H1 (cell line): ENCODE data around the gene SLC31A2. TPM values are rescaled to one million over a fixed set of nuclear protein-coding genes. Genes with fewer than 3 reads are reported as not detected.

ENCODE experiments used
- CBX5 ChIP-seq: fragments of 300-800, 300-1000 bp; sonication (generic); IDR thresholded peaks from 2 replicates; pipeline ENCODE4 v1.7.1; 2016; ENCODE audit warnings: antibody characterized with exemption, low read length, low read depth
- CHD2 ChIP-seq: IDR thresholded peaks from 2 replicates; pipeline ENCODE4 v1.6.1; 2012; ENCODE audit warnings: low read length, improper control_type of control experiment
- JUN ChIP-seq: IDR thresholded peaks from 2 replicates; pipeline ENCODE4 v1.6.1; 2011; ENCODE audit warnings: low read depth, mild to moderate bottlenecking, improper control_type of control experiment, low read length
- MAFK ChIP-seq: IDR thresholded peaks from 2 replicates; pipeline ENCODE4 v1.6.1; 2012; ENCODE audit warnings: low read depth, mild to moderate bottlenecking, improper control_type of control experiment, low read length
- NANOG ChIP-seq: IDR thresholded peaks from 2 replicates; pipeline ENCODE4 v1.6.1; 2011; ENCODE audit warnings: low read length, low read depth, mild to moderate bottlenecking, inconsistent platforms; ENCODE audit not compliant: insufficient read depth, poor library complexity, severe bottlenecking
- YY1 ChIP-seq: IDR thresholded peaks from 2 replicates; pipeline ENCODE4 v1.6.1; 2011; ENCODE audit warnings: low read depth, mild to moderate bottlenecking, low read length
- polyA plus RNA-seq, 7 experiments: library from polyadenylated mRNA; depleted of rRNA in 3 of 7; stranded (reverse) in 5 of 7; unstranded in 2 of 7; fragments of >200 nt in 5 of 7; fragments of 200-250 nt in 2 of 7; gene quantifications; 1 replicate in 5 of 7; 2 replicates in 1 of 7; 4 replicates in 1 of 7; pipeline versions ENCODE4 v1.2.1 to v1.2.3, GENCODE V29; 2011 to 2013; ENCODE audit warnings: missing spikeins in 2 of 7, mixed read lengths in 2 of 7
- total RNA-seq: library from RNA; stranded (reverse); fragmentation: NEBNext Ultra II Directional; extraction: Animal tissue kit (Norgen Biotek cat#: 25700); gene quantifications from 2 replicates; pipeline ENCODE4 v1.2.1, GENCODE V29; 2021
- TF ChIP-seq, protein P1 (sequence below): fragments of 300-600 bp; sonication (generic); IDR thresholded peaks from 2 replicates; pipeline ENCODE4 v1.7.1; 2012; ENCODE audit warnings: low read length, moderate library complexity, mild to moderate bottlenecking, inconsistent platforms; ENCODE audit not compliant: insufficient replicate concordance

Gene SLC31A2
- total and polyA plus RNA-seq, 2 of the 8 experiments (the other 6 are each of a cell fraction or from before 2014, with no cell fraction given), result 2.0 to 2.9 TPM

DNA sequence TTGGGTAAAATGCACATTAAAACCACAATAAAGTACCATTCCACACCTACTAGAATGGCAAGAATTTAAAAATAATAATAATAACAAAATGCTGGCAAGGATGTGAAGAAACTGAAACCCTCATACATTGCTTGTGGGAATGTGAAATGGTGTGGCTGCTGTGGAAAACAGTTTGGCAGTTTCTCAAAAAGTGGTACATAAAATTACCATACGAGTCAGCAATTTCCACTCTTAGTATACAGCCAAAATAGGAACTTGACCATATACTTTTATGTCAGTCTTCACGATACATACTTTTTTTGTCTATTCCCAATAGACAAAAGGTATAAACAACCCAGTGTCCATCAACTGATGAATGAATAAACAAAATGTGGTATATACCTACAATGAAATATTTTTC is 54.6 kb downstream of the SLC31A2 start (continued):
- TF ChIP-seq, protein P1, sequence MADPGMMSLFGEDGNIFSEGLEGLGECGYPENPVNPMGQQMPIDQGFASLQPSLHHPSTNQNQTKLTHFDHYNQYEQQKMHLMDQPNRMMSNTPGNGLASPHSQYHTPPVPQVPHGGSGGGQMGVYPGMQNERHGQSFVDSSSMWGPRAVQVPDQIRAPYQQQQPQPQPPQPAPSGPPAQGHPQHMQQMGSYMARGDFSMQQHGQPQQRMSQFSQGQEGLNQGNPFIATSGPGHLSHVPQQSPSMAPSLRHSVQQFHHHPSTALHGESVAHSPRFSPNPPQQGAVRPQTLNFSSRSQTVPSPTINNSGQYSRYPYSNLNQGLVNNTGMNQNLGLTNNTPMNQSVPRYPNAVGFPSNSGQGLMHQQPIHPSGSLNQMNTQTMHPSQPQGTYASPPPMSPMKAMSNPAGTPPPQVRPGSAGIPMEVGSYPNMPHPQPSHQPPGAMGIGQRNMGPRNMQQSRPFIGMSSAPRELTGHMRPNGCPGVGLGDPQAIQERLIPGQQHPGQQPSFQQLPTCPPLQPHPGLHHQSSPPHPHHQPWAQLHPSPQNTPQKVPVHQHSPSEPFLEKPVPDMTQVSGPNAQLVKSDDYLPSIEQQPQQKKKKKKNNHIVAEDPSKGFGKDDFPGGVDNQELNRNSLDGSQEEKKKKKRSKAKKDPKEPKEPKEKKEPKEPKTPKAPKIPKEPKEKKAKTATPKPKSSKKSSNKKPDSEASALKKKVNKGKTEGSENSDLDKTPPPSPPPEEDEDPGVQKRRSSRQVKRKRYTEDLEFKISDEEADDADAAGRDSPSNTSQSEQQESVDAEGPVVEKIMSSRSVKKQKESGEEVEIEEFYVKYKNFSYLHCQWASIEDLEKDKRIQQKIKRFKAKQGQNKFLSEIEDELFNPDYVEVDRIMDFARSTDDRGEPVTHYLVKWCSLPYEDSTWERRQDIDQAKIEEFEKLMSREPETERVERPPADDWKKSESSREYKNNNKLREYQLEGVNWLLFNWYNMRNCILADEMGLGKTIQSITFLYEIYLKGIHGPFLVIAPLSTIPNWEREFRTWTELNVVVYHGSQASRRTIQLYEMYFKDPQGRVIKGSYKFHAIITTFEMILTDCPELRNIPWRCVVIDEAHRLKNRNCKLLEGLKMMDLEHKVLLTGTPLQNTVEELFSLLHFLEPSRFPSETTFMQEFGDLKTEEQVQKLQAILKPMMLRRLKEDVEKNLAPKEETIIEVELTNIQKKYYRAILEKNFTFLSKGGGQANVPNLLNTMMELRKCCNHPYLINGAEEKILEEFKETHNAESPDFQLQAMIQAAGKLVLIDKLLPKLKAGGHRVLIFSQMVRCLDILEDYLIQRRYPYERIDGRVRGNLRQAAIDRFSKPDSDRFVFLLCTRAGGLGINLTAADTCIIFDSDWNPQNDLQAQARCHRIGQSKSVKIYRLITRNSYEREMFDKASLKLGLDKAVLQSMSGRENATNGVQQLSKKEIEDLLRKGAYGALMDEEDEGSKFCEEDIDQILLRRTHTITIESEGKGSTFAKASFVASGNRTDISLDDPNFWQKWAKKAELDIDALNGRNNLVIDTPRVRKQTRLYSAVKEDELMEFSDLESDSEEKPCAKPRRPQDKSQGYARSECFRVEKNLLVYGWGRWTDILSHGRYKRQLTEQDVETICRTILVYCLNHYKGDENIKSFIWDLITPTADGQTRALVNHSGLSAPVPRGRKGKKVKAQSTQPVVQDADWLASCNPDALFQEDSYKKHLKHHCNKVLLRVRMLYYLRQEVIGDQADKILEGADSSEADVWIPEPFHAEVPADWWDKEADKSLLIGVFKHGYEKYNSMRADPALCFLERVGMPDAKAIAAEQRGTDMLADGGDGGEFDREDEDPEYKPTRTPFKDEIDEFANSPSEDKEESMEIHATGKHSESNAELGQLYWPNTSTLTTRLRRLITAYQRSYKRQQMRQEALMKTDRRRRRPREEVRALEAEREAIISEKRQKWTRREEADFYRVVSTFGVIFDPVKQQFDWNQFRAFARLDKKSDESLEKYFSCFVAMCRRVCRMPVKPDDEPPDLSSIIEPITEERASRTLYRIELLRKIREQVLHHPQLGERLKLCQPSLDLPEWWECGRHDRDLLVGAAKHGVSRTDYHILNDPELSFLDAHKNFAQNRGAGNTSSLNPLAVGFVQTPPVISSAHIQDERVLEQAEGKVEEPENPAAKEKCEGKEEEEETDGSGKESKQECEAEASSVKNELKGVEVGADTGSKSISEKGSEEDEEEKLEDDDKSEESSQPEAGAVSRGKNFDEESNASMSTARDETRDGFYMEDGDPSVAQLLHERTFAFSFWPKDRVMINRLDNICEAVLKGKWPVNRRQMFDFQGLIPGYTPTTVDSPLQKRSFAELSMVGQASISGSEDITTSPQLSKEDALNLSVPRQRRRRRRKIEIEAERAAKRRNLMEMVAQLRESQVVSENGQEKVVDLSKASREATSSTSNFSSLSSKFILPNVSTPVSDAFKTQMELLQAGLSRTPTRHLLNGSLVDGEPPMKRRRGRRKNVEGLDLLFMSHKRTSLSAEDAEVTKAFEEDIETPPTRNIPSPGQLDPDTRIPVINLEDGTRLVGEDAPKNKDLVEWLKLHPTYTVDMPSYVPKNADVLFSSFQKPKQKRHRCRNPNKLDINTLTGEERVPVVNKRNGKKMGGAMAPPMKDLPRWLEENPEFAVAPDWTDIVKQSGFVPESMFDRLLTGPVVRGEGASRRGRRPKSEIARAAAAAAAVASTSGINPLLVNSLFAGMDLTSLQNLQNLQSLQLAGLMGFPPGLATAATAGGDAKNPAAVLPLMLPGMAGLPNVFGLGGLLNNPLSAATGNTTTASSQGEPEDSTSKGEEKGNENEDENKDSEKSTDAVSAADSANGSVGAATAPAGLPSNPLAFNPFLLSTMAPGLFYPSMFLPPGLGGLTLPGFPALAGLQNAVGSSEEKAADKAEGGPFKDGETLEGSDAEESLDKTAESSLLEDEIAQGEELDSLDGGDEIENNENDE, result no peak
- TF ChIP-seq NANOG, result no peak
- TF ChIP-seq CBX5, result no peak
- no peak for TF ChIP-seq JUN
- TF ChIP-seq CHD2, result no peak
- TF ChIP-seq MAFK, result no peak
- no peak for TF ChIP-seq YY1
